Gastrocnemius medialis (tissue), 4 donors: ENCODE measurements around the gene PDGFC.

Experiments used
- POLR2A ChIP-seq, 2 donors: fragments of 450-650 bp; IDR thresholded peaks; one replicate each; pipeline ENCODE4 v1.6.1; 2017; ENCODE audit warnings: antibody characterized with exemption in 2 of 2, mild to moderate bottlenecking in 2 of 2, moderate library complexity in 2 of 2
- TF ChIP-seq, protein P1 (sequence below), 5 experiments: fragments of 450-650 bp in 3 of 5; fragments of 200-600 bp in 2 of 5; sonication (generic) in 2 of 5; IDR thresholded peaks in 4 of 5; conservative IDR thresholded peaks in 1 of 5; 1 replicate in 4 of 5; 2 replicates in 1 of 5; pipeline ENCODE4 v1.5.1; 2016 to 2019; ENCODE audit warnings: antibody characterized with exemption in 5 of 5, mild to moderate bottlenecking in 3 of 5, moderate library complexity in 3 of 5

- TF ChIP-seq, protein P1, sequence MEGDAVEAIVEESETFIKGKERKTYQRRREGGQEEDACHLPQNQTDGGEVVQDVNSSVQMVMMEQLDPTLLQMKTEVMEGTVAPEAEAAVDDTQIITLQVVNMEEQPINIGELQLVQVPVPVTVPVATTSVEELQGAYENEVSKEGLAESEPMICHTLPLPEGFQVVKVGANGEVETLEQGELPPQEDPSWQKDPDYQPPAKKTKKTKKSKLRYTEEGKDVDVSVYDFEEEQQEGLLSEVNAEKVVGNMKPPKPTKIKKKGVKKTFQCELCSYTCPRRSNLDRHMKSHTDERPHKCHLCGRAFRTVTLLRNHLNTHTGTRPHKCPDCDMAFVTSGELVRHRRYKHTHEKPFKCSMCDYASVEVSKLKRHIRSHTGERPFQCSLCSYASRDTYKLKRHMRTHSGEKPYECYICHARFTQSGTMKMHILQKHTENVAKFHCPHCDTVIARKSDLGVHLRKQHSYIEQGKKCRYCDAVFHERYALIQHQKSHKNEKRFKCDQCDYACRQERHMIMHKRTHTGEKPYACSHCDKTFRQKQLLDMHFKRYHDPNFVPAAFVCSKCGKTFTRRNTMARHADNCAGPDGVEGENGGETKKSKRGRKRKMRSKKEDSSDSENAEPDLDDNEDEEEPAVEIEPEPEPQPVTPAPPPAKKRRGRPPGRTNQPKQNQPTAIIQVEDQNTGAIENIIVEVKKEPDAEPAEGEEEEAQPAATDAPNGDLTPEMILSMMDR (IDR thresholded peaks at IDR 0.05 in 4 of 5, conservative IDR thresholded peaks at IDR 0.05 in 1 of 5), result no peak
- TF ChIP-seq POLR2A (IDR thresholded peaks at IDR 0.05), result no peak
Measured at GRCh38 chr4:157005831-157006230, 34.2 kb upstream of the PDGFC start.
